Stimulated activated effector memory CD8-positive, alpha-beta T cell treated with anti-CD3 and anti-CD28 coated beads, Interleukin-12 subunit alpha, Interleukin-12 subunit beta, amount 100 ng/mL, for 72 hours (primary cell): ENCODE results near the gene PTPRJ.

ENCODE experiments used
- ATAC-seq: fragments of 150-1000 bp; cut with Tn5 transposase; 2 replicates; pipeline ENCODE4 v1.10.0; 2021
- DNase-seq, 2 donors: peaks; one replicate each; pipeline ENCODE4 v3.0.0; 2021 to 2022; ENCODE audit warnings: low spot score in 2 of 2
- H3K27ac Mint-ChIP-seq: one replicate; pipeline ENCODE4 v1.8.0; 2022; ENCODE audit warnings: mild to moderate bottlenecking, mixed read lengths
- H3K36me3 Mint-ChIP-seq: one replicate; pipeline ENCODE4 v1.8.0; 2022; ENCODE audit warnings: mild to moderate bottlenecking, mixed read lengths
- H3K4me1 Mint-ChIP-seq: one replicate; pipeline ENCODE4 v1.8.0; 2022; ENCODE audit warnings: mixed read lengths
- H3K4me3 Mint-ChIP-seq: one replicate; pipeline ENCODE4 v1.8.0; 2022; ENCODE audit warnings: mild to moderate bottlenecking, mixed read lengths
- H3K9me3 Mint-ChIP-seq: one replicate; pipeline ENCODE4 v1.8.0; 2022; ENCODE audit warnings: mixed read lengths

PTPRJ gene

DNA sequence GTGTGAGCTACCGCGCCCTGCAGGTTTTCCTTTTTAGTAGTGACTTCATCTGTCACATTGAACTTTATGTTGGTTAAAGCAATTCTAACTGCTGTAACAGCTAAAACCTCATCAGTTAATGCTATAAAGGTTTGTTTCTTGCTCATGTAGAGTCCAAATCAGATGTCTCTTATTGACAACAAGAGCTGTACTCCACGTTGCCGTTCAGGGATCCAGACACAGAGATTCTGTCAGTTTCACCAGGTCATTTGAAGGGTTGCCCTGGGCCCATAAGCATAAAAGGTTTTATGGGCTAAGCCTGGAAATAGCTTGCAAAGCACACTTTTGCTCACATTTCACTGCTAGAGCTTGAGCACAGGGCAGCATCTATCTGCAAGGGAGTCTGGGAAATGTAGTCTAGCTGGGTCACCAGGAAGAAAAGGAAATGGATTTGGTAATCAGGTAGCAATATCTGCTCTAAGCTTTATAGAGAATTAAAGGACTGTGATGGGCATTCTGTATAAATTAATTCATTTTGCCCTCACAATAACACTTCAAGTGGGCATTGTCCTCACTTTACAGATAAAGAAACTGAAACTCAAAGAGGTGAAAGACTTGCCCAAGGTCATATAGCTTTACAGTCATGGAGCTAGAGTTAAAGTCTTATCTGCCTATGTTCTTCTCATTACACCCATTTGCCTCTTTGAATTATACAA, 25.2 kb upstream of the PTPRJ start:
- DNase-seq (no peak), ATAC-seq (no peak)
- Mint-ChIP-seq H3K36me3 (no peaks in the 10 kb centered on the region), H3K9me3 (no peaks in the 10 kb centered on the region), H3K27ac (no peak overlapping the region), H3K4me3 (no peak overlapping the region), H3K4me1 (peaks cover 6% of the 10 kb centered on the region)

DNA sequence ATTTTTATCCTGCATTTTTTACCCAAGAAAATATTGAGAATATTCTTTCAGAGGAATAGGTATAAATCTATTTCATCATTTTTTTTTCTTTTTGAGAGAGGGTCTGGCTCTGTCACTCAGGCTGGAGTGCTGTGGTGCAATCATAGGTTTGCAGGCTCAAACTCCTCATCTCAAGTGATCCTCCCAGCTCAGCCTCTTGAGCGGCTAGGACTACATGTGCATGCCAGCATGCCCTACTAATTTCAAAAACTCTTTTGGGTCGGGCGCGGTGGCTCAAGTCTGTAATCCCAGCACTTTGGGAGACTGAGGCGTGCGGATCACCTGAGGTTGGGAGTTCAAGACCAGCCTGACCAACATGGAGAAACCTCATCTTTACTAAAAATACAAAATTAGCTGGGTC, 20.3 kb upstream of the PTPRJ start:
- no peak for DNase-seq
- Mint-ChIP-seq H3K27ac (no peak overlapping the region), H3K4me3 (no peak overlapping the region), H3K4me1 (no peaks in the 10 kb centered on the region), H3K36me3 (no peaks in the 10 kb centered on the region), H3K9me3 (no peaks in the 10 kb centered on the region)
- ATAC-seq, result no peak

DNA sequence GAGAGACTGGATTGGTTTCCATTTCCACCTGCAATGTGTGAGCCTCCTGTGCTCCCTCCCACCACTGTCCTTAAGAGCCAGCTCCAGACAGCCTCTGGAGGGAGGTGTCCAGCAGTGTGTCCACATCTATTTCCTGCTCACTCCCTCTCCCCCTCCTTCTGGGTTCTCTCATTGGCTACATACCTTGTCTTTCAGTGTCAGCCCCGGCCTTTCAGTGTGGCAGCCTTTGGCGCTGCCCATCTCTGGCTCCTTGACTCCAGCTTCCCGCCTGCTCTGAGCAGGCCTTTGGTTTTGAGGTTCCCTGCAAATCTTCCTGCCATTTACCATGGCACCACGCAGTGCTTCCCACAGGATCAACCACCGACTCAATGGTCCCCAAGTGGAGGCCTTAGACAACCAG, 19.0 kb upstream of the PTPRJ start:
- no peak overlapping the region for H3K27ac Mint-ChIP-seq
- H3K4me1 Mint-ChIP-seq, result no peaks in the 10 kb centered on the region
- ATAC-seq (no peak), DNase-seq (no peak)
- no peak overlapping the region for H3K4me3 Mint-ChIP-seq
- no peaks in the 10 kb centered on the region for H3K36me3 Mint-ChIP-seq
- H3K9me3 Mint-ChIP-seq, result no peaks in the 10 kb centered on the region

DNA sequence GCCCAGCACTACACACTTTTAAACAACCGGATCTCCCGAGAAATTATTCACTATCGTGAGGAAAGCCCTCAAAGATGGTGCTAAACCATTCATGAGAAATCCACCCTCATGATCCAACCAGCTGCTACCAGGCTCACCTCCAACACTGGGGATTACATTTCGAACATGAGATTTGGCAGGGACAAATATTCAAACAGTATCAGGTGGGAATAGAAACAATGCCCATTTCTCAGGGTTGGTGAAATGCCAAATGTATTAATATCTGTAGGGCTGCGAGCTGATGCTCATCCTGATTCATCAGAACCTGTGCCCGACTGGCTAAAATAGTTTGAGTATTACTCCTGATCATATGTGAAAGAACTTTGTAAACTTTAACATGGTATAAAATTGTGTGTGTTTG, 15.8 kb upstream of the PTPRJ start:
- DNase-seq, result no peak

DNA sequence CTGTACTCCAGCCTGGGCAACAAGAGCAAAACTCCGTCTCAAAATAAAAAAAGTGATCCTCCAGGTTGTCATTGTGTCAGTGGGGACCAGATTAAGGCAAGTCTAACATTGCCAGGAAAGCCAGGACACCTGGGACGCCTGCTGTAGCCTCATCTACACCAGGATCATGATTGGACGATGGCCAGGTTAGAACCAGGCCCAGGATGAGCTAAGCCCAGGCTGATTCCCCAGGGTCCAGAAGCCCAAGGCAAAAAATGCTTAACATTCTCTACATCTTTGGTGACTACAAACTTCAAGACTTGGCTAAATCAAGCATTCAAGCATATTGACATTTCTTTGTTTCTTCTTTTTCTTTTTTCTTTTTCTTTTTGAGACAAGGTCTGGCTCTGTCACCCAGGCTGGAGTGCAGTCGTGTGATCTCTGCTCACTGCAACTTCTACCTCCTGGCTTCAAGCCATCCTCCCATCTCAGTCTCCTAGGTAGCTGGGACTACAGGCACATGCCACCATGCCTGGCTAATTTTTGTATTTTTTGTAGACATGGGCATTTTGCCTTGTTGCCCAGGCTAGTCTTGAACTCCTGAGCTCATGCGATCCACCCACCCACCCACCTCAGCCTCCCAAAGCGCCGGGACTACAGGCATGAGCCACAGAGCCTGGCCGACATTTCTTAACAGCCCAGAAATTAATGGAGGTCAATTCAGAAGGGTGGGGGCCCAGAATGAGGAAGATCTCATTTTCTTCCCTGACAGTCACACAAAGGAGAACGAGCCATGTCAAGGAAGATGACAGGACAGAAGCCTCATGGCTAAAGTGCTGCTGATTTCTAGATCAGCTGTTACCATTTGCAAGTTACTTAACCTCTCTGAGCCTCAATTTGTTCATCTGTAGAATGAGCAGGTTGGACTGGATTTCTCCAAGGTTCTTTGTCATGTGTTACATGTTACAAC, 12.5 kb upstream of the PTPRJ start:
- no peak overlapping the region for H3K4me3 Mint-ChIP-seq
- DNase-seq, result no peak
- no peak overlapping the region for H3K27ac Mint-ChIP-seq
- H3K36me3 Mint-ChIP-seq, result no peaks in the 10 kb centered on the region
- no peaks in the 10 kb centered on the region for H3K4me1 Mint-ChIP-seq
- no peaks in the 10 kb centered on the region for H3K9me3 Mint-ChIP-seq
- no peak for ATAC-seq

More for the DNA sequence above, 15.8 kb upstream of the PTPRJ start:
- Mint-ChIP-seq H3K4me3 (no peak overlapping the region), H3K9me3 (no peaks in the 10 kb centered on the region), H3K4me1 (no peaks in the 10 kb centered on the region), H3K27ac (no peak overlapping the region), H3K36me3 (no peaks in the 10 kb centered on the region)
- ATAC-seq, result no peak

DNA sequence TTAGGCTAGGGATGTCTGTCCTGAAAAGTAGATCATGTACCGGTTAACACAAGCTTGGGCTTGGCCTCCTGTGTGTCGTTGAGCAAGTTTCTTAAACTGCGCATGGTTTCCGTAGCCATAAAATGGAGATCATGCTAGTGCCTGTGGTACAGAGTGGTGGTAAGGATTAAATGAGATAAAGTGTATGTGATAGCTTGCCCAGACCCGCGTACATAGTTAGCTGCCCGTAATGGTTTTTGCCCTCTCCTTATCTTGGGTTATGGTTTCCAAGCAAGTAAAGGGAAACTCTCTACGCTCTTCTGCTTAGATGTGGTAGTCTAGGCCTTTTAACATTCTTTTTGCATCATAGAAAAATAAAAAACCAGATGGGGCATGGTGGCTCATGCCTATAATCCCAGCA, 11.0 kb upstream of the PTPRJ start:
- H3K27ac Mint-ChIP-seq, result no peak overlapping the region
- DNase-seq, result no peak
- no peak for ATAC-seq
- no peaks in the 10 kb centered on the region for H3K36me3 Mint-ChIP-seq
- peaks cover 5% of the 10 kb centered on the region for H3K4me1 Mint-ChIP-seq
- H3K4me3 Mint-ChIP-seq, result no peak overlapping the region
- H3K9me3 Mint-ChIP-seq, result no peaks in the 10 kb centered on the region

DNA sequence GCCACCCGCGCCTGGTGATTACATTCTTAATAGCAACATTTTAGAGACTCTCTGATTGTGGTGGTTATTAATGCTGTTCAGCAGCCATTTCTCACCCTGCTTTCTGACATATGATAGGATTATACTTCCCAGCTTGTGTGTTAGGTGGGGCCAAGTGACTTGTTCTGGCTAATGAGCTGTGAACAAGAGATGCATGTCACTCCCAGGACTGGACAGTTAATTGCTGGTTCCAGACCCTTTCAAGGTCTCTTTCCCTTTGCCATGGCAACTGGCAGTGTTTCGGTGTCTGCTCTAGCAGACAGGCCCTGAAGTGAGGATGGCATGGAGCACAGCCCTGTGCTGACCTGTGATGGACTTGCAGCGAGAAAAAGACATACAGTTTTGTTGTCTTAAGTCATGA, 8.9 kb upstream of the PTPRJ start:
- DNase-seq, result no peak
- no peak for ATAC-seq
- Mint-ChIP-seq H3K4me3 (no peak overlapping the region), H3K4me1 (peaks cover 8% of the 10 kb centered on the region), H3K27ac (no peak overlapping the region), H3K36me3 (no peaks in the 10 kb centered on the region), H3K9me3 (no peaks in the 10 kb centered on the region)

DNA sequence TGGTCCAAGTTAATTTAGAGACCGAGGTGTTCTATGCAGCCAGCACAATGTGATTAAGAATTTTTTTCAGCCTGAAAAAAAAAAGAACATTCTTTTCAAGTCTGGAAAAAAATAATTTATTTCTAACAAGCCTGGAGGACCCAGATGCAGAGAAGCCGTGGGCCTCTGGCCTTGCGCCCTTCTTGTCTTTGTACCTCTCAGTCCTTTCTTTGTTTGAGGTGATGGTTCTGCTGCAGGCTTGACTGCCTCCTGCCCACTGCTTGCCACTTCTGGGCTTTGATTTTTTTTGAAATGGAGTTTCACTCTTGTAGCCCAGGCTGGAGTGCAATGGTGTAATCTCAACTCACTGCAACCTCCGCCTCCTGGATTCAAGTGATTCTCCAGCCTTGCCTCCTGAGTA, 7.2 kb upstream of the PTPRJ start:
- ATAC-seq (no peak), DNase-seq (no peak)
- Mint-ChIP-seq H3K36me3 (no peaks in the 10 kb centered on the region), H3K27ac (no peak overlapping the region), H3K9me3 (no peaks in the 10 kb centered on the region), H3K4me3 (no peak overlapping the region), H3K4me1 (peaks cover 8% of the 10 kb centered on the region)

DNA sequence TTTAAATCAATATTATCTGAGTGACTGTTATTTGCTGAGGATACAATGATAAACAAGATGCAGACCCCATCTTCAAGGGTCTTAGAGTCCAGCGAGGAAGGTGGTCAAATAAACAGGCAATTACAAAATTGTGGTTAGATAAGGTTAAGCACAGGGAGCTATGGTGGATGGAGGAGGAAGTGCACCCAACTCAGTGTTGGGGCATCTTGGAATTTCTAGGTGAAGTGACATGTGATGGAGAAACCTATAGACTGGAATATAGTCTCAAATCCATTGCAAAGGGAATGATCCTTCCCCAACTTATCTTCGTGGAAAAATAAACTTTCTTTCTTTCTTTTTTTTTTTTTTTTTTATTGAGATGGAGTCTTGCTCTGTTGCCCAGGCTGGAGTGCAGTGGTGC, 3.4 kb upstream of the PTPRJ start:
- ATAC-seq (no peak), DNase-seq (no peak)
- peaks cover 6% of the 10 kb centered on the region for H3K36me3 Mint-ChIP-seq
- no peak overlapping the region for H3K27ac Mint-ChIP-seq
- peaks cover 20% of the 10 kb centered on the region for H3K4me1 Mint-ChIP-seq
- no peaks in the 10 kb centered on the region for H3K9me3 Mint-ChIP-seq
- no peak overlapping the region for H3K4me3 Mint-ChIP-seq

DNA sequence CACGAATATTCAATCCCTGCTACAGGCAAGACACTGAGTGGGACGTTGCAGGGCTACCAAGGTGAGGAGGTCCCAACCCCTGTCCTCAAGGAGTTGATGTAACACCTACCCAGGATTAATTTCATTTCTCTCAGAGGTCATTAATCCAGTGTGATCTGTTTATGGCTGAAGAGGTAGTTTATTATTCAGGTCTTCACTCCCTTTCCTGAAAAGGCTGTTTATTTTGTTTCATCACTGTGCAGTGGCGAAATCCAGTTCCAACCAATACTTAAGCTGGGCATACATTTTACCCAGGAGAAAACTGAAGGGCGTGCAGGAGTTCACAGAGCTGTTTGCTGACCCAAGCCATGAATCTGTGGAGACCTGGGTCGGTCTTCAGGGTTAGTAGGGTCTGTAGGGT, 2.7 kb upstream of the PTPRJ start:
- peaks cover 23% of the 10 kb centered on the region for H3K4me1 Mint-ChIP-seq
- H3K36me3 Mint-ChIP-seq, result peaks cover 10% of the 10 kb centered on the region
- no peak overlapping the region for H3K4me3 Mint-ChIP-seq

DNA sequence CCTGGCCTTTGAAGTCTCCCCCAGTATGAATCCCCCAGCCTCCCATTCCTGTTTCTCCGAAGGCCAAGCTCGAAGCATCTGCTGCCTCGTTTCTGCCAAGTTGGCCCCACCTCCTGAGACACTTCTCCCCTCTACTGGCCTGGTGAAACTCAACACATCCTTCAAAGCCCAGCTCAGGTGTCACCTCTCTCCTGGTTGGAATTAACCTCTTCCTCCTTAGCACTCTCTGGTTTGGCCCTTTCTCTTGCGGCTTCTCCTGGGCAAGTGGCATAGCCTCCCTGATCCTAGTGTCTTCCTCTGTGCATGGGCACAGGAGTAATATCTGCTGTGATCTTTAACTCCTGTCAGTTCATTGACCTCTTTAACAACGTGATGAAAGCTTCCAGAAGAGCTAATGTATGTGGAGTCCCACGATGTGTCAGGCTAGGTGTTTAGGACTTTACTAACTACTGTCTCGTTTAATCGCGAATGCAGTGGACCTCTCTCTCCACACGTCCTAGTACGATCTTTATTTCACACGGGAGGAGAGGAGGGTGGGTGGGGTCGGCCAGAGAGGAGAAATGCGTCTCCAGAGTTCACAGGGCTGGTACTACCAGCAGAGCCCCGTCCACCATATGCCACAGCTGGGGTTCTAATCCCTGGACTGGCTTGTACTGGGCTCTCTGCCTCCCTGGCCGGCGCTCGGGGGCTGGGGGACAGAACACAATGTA, 826 bp upstream of the PTPRJ start:
- DNase-seq (no peak), ATAC-seq (no peak)
- Mint-ChIP-seq H3K36me3 (peaks cover 29% of the 10 kb centered on the region), H3K4me1 (peaks cover 32% of the 10 kb centered on the region), H3K4me3 (peak overlapping the region; percentile 27), H3K9me3 (no peaks in the 10 kb centered on the region), H3K27ac (peak overlapping the region; percentile 11)

More for the DNA sequence above, 2.7 kb upstream of the PTPRJ start:
- H3K27ac Mint-ChIP-seq, result peak overlapping the region; percentile 23
- ATAC-seq, result no peak
- H3K9me3 Mint-ChIP-seq, result no peaks in the 10 kb centered on the region
- no peak for DNase-seq

DNA sequence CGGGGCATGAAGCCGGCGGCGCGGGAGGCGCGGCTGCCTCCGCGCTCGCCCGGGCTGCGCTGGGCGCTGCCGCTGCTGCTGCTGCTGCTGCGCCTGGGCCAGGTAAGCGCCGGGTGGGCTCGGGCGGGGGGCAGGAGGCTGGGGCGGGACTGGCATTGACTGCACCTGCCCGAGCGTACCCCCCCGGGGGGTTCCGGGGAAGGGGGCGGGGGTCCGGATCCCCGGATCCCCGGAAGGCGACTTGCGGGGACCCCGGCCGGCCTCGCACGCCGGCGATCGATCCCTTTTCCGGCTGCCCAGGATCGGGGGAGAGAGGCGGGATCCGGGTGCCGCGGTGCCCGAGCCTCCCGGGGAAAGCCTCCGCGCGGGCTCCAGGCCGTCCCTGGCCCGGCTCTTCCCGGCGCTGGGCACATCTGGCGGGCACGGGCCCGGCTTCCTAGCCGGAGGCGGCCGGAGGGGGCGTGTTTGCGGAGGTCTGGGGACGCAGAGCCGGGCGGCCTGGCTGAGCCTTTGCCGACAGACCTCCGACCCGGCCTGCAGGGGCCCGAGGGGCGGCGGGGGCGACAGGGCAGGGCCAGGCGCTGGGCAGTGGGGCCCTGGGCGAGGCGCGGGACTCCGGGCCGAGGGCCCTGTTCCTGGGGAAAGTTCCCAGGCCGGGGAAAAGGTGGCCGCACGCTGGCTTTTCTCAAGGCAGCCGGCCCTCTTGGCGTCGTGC, 705 bp downstream of the PTPRJ start:
- Mint-ChIP-seq H3K4me3 (peak overlapping the region; percentile 89), H3K27ac (peak overlapping the region; percentile 93), H3K36me3 (peaks cover 41% of the 10 kb centered on the region), H3K9me3 (no peaks in the 10 kb centered on the region), H3K4me1 (peaks cover 34% of the 10 kb centered on the region)
- ATAC-seq, result peak; percentile 79
- DNase-seq, result peak; percentile 38 to 71

DNA sequence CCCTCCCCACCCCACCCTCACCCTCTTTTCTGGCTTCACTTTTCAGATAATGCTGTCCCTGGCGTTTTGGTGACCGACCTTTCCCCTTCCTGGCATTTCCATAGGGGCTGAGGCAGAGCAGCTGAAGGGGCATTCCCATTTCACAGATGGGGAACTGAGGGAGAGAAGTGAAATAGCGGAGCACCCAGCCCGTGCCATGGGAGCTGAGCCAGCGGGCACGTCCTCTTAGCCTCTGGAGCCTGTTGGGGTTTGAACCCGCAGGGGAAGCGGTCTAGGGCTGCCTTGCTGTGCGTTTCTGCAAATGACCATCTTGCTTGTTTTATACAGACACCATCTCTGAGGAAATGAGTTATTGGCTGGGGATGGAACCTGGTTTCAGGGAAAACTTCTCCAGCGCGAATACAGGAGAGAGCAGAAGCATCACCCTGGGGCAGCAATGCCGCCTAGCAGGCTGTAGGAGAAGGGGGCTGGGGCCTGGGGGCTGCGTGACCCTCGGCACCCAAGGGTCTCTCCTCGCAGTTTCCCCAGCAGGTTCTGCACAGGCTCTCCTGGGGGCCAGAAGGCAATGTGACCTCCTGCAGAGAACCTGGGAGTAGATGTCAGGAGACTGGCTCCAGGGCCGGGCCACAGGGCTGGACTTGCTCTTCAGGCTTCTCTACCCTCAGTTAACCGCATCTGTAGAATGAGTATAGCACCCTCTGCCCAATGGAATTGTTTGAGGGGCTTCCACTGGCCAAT, 1.5 kb downstream of the PTPRJ start:
- H3K9me3 Mint-ChIP-seq, result no peaks in the 10 kb centered on the region
- H3K4me3 Mint-ChIP-seq, result peak overlapping the region; percentile 89
- H3K4me1 Mint-ChIP-seq, result peaks cover 42% of the 10 kb centered on the region
- H3K36me3 Mint-ChIP-seq, result peaks cover 43% of the 10 kb centered on the region
- ATAC-seq (peak; percentile 27), DNase-seq (peak in 1 of 2 donors; percentile 66)
- H3K27ac Mint-ChIP-seq, result peak overlapping the region; percentile 93

DNA sequence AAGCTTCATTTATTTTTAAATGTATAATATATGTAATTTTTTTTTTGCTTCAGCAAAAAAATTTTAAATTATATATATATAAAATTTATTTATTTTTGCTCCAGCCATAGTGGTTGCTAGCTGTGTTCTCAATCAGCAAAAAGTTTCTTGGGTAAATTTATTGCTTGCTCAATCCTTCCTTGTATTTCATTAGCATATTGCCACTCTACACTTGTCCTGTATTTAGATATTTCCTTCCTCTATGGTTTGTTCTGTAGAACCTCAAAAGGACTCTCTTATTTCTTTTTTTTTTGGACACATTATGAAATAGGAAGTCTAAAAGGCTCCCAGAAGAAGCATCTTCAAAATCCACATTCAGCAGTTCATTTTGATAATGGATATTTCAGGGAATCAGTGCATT, 2.3 kb downstream of the PTPRJ start:
- peaks cover 50% of the 10 kb centered on the region for H3K4me1 Mint-ChIP-seq
- no peaks in the 10 kb centered on the region for H3K9me3 Mint-ChIP-seq
- peaks cover 46% of the 10 kb centered on the region for H3K36me3 Mint-ChIP-seq
- peak overlapping the region; percentile 93 for H3K27ac Mint-ChIP-seq
- ATAC-seq, result no peak
- DNase-seq, result no peak
- peak overlapping the region; percentile 89 for H3K4me3 Mint-ChIP-seq
